Fibroblast of skin of back (primary cell): ENCODE results near the gene NIPAL4.

Source experiments
- DNase-seq: peaks from one replicate; pipeline ENCODE4 v3.0.0-alpha.2; 2013

The NIPAL4 gene

DNA sequence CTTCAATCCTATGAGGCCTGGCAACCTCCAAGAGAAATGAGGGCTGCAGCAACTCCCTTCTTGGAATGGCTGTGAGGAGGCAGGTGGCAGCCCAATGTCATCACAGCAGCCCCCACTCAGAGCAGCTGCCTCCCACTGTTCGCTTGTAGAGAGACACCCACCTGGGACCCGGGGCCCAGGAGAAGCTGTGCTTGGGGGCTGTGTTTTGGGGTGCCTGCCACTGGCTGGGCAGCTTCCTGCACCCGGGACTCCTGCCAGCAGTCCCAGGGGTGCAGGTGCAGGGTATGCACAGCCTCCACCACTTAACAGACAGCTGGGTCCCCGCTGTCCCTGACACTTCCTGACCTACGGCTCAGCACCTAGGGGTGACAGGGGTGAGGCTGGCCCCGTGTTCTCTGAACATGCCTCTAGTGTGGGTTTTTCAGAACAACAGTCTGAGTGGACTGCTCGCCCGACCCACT is 26.2 kb downstream of the NIPAL4 start:
- DNase-seq = no peak

DNA sequence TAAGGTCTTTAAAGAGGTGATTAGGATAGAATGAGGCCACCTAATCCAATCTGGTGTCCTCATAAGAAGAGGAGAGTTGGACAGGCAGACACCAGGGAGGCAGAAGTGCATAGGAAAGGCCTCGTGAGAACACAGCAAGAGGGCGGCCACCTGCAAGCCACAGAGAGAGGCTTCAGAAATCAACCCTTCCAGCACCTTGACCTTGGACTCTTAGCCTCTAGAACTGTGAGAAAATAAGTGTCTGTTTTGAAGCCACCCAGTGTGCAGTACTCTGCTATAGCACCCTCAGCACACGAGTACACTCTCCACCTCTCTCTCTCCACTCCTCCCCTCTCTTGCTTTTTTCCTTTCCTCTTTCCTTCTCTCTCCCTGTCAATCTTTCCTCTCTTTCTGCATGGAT is 26.8 kb downstream of the NIPAL4 start:
- DNase-seq = no peak

DNA sequence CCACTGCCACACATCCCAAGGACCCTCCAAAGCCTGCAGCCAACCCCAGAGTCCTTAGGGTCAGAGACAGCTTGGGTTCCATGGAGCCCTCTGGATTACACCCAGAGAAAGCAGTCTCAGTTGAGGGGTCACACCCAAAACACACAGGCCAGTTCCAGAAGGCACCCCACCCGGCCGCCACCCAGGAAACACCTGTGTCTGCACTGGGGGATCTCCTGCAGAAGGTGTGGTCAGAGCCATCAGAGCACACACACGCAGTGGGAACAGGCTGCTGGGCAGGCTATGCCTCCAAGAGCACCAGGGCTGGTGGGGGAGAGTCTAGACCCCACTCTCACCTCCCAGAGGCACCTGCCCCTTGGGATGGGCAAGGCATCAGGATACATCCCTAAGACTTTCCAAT is 27.3 kb downstream of the NIPAL4 start:
- DNase-seq = no peak

DNA sequence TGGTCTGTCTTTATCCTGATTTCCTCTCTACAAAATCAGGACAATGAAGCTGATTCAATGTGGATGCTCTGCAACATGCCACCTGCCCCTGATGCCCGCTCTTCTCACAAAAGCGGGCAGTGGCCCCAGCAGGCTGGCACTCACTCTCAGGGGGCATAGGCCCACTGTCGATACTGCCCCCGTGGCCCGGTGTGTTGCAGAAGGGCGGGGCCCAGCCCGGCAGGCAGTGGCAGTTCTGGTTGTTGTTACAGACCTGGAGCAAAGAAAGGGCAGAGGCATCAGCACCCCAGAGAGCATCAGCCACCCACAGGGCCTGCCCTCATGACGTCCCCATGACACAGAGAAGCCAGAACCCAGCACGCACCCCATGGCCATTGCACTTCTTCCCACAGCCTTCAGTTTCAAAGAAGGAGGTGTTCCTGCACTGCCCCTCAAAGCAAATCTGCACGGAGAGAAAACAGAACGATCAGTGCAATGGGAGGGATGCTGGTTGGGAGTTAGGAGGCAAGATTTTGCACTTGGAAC is 31.5 kb downstream of the NIPAL4 start:
- DNase-seq = no peak

DNA sequence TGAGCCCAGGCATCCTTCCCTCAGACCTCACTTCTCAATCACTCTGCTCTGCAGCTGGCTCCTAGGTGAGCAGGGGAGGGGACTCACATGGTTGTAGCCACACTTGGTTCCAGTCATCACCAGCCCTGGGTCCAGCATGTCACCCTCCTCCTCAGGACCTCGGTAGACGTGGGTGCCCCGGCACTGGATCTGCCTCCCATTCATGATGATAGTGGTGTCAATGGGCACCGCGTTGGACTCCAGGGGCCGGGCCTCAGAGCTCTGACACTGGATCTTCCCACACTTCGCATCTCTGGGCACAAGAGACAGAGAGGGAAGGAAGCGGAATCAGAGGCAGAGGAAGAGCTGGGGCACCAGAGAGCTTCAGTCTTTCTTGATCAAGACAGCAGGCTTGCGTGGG is 32.9 kb downstream of the NIPAL4 start:
- no peak for DNase-seq

DNA sequence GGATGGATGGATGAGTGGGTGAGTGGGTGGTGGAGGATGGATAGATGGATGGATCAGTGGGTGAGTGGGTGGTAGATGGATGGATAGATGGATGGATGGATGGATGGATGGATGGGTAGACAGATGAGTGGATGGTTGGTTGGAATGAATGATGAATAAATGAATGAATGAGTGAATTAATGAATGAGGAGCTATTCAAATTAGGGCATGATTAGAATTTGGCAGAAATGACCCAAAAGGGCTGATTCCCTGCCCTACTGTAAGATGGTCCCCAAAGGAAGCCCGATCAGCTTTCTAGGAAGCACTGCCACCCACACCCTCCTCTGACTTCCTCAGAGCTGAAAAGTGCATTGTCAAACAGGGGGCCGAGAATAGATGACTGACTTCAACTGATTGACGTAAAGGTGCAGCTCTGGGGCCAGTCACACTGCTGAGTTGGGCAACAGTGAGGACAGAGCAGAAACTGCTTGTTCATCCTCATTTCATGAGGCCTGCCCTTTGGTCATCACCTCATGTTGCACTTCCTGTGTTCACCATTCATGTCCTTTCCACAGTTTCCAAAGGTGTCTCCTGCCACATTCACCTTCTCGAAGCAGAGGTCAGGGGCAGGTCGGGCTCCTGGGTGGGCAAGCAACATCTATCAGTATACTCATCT is 34.3 kb downstream of the NIPAL4 start:
- no peak for DNase-seq

DNA sequence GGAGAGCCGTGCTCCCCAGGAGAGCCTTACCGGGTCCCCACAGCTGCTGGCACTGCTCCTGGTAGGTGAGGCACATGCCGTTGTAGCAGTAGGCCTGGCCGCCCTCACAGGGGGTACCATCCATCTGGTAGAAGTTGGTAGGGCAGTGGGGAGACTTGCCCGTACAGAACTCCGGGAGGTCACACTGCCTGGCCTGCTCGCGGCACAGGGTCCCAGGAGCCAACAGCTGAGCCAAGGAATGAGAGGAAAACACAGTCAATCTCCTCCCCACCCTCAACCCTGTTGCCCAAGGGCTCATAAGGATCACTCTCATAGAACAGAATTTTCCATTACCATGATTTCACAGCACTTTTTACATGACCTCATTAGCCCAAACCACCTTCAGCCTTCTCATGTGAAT is 36.9 kb downstream of the NIPAL4 start:
- no peak for DNase-seq

DNA sequence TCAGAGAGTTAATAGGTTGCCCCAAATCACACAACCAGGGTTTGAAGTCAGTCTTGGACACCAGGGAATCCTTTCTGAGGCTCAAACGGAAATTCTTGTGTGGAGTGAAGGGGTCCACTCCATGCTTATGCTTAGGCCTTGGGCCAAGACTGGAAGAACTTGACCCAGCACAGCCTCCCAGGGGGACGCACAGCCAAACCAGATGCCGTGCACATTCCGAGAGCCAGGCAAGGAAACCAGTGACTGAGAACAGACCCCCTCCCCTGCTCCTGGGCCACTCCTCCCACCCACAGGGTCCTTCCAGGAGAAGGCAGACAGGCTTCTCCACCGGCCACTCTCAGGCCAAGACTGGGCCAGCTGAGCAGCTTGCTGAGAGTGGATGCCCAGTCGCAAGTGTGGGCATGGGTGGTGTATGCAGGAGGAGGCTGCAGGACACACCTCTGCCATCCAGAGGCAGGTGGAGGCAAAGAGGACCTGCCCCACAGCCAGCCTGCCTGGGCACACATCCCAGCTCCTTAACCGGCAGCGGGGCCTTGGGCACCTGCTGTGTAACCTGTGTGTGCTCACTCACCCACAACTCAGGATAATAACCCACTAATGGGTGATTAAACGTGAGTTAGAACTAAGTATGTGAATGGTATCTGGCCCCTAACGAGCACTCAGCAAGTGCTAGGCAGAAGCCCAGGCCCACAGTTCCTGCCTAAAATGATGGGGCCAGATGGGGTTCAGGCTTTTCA is 38.0 kb downstream of the NIPAL4 start:
- DNase-seq = no peak

DNA sequence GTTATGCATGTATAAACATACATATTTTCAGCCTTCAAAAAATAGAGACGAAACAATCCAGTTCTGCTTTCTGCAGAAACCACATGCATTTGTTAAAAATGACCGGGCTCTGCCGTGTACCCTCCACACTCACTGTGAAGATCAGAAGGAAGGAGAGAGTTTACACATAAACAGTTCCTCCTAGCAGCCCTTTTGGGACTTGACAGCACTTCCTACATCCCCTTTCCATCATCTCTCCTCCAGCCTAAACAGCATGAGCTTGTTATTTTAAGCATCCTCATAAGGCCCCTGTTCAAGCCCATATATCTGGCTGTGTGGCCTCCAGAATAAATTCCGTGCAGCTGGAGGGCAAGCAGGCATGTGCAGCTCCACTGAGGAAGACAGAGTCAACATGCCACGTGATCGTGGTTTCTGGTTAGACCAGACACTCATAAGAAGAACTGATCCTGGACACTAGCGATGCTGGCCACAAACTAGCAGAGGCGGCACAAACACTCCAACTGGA is 42.2 kb downstream of the NIPAL4 start:
- no peak for DNase-seq

DNA sequence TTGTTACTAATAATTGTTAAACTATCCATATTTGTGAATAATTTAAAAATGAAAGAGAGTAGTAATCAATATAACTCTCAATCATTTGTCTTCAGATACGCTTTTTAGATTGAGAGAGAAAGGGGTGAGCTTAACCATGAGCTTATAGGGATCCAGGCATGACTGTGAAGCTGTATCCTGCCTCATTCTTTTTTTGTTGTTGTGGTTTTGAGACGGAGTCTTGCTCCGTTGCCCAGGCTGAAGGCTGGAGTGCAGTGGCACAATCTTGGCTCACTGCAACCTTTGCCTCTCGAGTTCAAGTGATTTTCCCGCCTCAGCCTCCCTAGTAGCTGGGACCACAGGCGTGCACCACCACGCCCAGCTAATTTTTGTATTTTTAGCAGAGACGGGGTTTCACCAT is 44.0 kb downstream of the NIPAL4 start:
- no peak for DNase-seq

DNA sequence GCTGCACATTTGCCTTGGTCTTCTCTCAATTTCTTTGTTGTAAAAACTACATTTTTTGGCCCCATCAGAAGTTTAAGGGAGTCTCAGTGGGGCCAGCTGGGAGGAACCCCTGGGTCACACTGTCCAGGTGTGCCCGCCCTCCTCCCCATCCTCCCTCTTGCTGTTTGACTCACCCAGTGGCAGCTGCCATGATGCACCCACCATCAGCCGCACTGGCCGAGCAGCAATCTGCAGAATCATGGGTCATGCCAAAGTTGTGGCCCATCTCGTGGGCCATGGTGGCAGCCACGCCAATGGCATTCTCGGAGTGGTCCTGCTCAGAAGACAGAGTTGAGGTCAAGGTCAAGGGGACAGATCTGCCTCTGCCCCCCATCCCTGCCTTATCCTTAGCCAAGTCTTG is 45.5 kb downstream of the NIPAL4 start:
- DNase-seq = no peak

DNA sequence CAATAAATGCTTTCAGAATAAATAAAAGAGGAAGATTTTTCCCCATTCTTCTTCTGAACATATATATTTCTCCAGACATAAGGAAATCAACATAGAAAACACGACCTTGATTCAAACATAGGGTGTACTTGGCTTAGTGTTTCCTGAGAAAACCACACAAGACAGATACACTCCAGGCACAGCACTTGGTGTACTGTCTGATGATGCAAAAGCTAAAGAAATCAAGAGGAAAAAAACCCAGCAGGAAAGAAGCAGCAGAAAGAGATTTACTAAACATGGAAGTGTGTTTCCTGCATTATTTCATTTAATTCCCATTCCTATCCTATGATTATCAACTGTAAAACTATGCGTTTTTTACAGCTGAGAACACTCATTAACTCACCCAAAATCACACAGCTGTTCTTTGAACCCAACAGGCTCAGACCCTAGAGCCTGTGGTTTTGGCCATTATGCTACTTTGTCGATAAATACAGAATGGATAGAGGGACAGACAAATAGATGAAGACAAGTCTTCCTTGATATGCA is 46.1 kb downstream of the NIPAL4 start:
- DNase-seq = no peak

DNA sequence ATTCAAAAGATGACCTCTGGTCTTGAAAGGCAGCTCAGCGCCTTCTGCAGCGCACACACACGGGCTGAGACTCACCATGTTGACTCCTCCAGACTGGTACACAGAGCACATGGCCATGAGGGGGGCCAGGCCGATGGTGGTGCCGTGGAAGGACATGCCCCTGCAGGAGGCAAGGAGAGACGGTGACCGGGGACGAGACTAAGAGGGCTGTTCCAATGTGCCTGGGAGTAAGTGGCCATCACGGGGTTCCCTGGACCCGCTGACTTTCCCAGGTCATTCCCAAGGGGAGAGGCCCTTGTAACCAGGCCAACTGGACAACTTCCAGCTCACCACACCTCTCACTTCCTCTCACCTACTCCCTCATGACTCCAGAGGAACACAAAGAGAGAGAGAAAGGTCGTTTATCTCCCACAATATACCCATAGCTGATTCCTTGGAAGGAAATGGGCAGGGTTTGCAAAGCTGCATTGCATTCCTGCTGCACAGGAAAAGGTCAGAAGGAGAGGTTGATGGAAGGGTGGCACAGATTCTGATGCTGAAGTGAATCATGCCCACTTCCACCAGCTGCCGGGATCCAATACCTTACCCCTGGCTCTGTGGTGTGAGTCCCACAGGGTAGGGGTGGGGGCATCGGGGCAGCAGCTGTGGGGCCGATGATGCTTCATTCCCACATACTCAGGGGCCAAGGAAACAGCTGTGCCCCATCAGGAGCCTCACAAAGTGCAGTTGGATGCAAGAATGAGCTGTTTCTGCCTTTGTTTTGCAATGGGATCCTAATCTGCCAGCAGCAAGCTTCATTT is 47.2 kb downstream of the NIPAL4 start:
- DNase-seq = no peak

DNA sequence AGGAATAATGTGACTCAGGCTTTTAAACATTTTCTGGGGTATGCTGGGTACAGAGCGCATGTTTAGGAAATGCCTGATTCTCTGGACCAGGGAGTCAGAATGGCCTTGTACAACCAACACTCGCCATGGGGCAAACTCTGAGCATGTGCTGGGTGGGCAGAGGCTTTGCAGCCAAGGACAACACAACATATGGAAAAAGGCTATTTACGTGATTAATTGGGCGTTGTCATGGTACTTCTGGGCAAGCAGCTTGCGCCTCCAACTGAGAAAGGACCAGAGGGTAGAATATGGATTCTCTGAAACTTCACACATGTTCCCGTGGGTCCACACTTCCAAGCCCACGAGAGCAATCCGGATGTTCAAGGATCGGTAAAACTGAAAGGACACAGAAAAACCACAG is 49.1 kb downstream of the NIPAL4 start:
- DNase-seq = no peak

DNA sequence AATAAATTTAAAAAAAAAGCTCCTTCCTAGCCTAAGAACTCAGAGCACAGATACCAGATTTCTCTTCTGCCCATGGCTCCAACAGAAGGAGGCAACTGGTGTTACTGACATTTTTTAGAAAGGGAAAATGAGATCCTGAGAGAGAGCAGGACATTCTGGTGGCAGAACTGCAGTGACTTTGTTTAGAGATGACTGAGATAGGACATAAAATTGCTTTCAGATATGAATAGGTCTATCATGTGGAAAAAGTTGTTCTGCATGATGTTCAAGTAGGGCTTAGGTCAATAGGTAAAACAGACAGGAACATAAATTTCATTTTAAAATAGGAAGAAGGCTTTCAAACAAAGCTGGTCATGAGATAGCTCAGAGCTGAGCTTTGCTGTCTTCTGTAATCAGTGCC is 49.6 kb downstream of the NIPAL4 start:
- DNase-seq = no peak

DNA sequence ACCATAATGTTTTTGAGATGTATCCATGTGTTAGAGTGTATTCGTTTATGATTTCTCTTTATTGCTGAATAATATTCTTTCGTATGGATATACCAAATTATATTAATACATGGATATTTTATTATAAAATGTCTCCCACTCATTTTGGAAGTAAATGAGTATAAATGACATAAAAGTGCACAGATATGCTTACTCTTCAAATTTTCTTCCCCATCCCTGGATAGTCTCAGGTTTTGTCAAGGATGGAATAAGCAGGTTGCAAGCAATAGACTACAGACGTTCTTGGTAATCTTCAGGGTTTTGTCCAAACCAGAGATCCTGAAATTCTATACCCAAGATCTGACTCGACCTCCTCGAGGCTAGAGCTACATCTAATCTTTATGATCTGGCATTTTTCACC is 50.7 kb downstream of the NIPAL4 start:
- no peak for DNase-seq

DNA sequence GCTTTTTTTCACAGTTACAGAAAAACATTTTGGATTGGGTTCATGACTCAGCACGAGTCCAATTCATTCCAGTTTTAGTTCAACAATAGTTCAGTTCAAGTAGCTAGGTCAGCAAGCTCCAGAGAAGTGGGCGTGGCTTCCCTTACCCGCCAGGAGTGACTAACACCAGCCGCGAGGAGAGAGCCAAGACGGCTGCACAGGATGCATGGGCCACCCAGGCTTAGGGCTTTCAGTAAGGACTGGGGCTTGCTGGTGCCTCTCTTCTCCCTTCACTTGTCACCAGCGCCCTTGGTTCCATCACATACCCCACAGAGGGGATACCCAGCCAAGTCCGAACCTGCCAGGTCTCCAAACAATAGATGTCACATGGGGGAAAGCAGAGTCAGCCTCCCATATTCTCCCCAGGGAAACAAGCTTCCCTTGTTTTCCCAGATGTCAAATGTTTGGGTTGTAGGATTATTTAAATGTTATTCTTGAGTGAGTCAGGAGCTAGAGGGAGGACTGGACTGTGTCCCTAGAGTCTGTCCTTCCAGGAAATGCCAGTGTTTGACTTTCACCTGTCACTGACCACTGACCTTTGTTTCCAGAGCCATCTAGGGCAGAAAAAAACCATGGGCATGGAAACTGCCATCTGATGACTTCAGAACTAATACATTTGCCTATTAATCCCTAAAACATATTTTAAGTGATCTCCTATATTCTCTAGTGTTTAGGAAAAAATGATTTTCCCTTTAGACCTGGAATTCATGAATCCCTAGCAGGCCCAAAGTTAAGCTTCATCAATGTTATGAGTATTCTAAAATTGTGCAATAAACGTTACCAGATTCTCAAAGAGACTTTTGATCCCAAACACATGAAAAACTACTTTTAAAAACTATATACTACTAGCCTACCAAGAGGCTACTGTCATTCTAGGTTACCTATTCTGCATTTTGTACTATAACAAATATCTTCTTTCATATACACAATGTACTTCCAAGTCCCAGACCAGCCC is 51.9 kb downstream of the NIPAL4 start:
- DNase-seq = peak; percentile 98

DNA sequence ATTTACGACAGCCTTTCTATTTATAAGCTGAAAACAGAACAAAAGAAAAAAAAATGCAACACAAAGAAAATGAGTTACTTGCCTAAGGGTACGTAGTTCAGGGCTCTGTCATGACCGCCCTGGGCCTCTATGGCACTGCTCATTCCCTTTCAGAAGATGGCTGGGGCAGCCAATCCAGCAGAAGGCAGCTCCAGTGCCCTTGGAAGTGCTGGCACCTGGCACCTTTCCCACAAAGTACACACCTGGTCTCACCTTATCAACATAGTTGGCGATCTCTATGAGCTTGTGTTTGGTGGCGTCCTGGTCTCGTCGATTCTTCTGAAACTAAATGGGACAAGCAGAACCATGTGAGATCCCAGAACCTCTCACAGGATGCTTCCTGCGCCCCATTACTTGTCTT is 53.2 kb downstream of the NIPAL4 start:
- no peak for DNase-seq

DNA sequence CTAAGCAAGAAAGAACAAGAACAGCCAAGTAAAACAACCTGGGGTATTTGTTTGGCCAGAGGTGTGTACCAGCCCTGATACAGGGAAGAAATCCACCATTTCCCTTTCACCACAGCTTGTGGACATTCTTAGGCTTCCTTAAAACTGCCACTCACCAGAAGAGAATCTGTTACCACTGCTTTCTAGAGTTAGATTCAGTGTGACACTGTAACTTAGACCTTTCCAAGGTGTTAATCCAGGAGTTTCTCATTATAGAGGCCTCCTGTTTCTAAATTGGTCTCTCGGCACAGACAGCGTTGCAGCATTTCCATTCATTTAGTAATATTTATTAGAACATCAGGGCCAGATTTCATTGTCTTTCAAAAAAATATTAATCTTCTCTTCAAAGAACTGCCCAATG is 55.0 kb downstream of the NIPAL4 start:
- no peak for DNase-seq

DNA sequence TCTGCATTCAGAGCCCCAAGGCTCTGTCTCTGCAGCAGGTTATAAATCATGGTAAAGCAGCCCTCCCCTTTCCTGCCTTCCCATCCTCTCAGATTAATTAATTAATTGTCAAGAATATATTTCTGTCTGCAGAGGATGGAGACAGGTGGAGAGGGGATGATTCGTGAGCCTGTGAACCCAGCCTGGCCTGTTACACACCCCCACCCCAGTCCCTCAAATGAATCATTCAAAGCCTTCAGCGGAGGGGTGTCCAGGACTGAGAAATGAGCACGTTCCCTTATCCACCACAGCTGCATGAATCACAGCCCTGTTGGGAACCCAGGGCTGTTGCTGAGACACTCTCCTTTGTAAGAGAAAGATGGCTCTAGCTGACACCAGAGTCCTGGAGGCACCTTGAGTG is 56.0 kb downstream of the NIPAL4 start:
- DNase-seq = peak; percentile 93

DNA sequence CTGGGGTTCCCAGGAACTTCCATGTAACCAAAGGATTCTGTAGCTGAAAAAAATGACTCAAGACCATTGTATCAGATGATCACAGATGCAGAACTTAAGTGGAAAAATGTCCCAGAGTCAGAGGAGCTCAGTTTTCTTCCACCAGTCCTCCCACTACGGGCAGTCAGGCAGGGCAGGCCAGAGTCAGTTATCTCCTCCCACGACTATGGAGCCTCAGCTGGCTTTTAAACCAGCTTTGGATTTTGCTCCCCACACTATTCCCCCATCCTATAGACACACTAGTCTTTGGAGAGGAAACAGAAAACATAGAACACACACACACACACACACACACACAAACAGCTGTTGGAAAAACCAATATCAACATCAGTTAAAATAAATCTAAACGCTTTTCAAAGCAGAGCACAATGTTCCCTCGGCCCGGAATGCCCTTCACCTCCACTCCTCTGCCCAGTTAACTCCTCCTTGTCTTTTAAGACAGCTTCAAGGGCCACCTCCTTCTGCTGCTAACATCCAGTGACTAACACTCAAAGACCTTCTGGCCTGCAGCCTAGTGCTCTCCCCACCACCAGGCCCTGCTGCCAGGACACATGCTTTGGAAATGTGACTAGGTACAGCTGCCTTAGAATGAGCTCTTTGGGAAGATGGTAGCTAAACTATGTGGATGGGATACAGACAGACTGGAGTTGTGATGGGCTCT is 56.8 kb downstream of the NIPAL4 start:
- DNase-seq = peak; percentile 95
